GM10266 (cell line): ENCODE data around the gene CCDC85B.

Experiments
- DNase-seq: peaks from one replicate; pipeline ENCODE4 v3.0.0; 2012; ENCODE audit errors: extremely low spot score
- TF ChIP-seq, protein P1 (sequence below): IDR thresholded peaks from 2 replicates; pipeline ENCODE4 v1.5.1; 2012; ENCODE audit warnings: mild to moderate bottlenecking, low read depth; ENCODE audit not compliant: control insufficient read depth, insufficient read depth; ENCODE audit errors: missing control alignments

The CCDC85B gene

DNA sequence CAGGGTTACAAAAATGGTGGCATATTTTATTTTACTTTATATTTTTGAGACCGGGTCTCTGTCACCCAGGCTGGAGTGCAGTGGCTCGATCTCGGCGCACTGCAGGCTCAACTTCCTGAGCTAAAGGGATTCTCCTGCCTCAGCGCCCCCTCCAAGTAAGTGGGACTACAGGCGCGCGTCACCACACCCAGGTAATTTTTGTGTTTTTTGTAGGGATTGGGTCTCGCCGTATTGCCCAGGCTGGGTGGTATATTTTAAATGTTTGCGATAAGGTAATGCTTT lies 10.4 kb downstream of the CCDC85B start:
- TF ChIP-seq, protein P1, sequence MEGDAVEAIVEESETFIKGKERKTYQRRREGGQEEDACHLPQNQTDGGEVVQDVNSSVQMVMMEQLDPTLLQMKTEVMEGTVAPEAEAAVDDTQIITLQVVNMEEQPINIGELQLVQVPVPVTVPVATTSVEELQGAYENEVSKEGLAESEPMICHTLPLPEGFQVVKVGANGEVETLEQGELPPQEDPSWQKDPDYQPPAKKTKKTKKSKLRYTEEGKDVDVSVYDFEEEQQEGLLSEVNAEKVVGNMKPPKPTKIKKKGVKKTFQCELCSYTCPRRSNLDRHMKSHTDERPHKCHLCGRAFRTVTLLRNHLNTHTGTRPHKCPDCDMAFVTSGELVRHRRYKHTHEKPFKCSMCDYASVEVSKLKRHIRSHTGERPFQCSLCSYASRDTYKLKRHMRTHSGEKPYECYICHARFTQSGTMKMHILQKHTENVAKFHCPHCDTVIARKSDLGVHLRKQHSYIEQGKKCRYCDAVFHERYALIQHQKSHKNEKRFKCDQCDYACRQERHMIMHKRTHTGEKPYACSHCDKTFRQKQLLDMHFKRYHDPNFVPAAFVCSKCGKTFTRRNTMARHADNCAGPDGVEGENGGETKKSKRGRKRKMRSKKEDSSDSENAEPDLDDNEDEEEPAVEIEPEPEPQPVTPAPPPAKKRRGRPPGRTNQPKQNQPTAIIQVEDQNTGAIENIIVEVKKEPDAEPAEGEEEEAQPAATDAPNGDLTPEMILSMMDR: no peak

GRCh38 chr11:65903068-65903481 lies 12.6 kb downstream of the CCDC85B start:
- no peak for DNase-seq
- TF ChIP-seq, protein P1: no peak

More for the DNA sequence above, 10.4 kb downstream of the CCDC85B start:
- DNase-seq: no peak

DNA sequence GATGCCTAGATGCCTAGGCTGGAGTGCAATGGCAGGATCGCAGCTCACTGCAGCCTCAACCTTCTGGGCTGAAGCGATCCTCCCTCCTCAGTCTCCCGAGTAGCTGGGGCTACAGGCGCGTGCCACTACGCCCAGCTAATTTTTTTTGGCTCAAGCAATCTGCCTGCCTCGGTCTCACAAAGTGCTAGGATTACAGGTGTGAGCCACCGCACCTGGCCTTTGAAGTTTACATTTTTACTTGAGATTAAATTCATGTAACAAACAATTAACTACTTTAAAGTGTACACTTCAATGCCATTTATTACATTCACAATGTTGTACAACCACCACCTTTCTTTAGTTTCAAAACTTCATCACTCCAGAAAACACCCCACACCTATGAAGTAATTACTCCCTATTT lies 13.2 kb downstream of the CCDC85B start:
- TF ChIP-seq, protein P1: no peak
- no peak for DNase-seq

- DNase-seq: no peak
- TF ChIP-seq, protein P1: no peak
Measured at GRCh38 chr11:65906602-65907001, 16.1 kb downstream of the CCDC85B start.

GRCh38 chr11:65907878-65908277 lies 17.4 kb downstream of the CCDC85B start:
- TF ChIP-seq, protein P1: no peak
- no peak for DNase-seq

DNA sequence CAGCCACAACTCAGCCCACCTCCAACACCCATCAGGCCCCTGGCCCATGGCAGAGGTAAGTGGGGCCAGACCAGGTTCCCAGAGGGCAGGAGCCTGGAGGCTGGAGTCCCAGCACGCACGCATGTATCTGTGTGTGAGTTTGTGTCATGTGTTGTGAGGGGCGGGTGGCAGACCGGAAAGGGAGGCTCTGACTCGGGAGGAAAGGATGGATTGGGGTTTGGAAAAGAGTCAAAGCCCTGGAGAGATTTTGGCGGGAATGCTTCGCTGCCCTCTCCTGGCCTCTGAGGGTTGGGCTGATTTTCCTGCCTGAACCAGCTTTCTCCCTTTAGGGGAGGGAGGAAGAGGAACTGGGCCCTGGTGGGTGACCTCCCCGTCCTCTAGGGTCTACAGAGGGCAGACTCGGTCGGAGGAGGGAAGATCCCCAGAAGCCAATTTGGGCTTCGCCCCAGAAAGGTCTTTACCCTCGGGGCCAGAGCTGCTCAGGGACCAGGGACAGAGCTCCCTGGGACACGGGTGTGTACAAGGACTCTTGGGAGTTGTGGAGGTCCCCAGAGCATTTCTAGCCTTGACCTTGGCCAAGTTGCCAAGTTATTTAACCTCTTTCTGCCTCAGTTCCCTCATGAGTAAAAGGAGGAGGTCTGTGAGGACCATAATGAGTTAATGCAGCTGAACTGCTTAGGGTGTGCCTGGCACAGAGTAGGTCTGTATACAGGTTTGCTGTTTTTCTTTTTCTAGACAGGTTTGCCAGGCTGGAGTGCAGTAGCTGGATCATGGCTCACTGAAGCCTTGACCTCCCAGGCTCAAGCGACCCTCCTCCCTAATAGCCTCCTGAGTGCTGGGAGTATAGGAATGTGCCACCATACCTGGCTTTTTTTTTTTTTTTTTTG lies 21.5 kb downstream of the CCDC85B start:
- TF ChIP-seq, protein P1: no peak
- no peak for DNase-seq

DNA sequence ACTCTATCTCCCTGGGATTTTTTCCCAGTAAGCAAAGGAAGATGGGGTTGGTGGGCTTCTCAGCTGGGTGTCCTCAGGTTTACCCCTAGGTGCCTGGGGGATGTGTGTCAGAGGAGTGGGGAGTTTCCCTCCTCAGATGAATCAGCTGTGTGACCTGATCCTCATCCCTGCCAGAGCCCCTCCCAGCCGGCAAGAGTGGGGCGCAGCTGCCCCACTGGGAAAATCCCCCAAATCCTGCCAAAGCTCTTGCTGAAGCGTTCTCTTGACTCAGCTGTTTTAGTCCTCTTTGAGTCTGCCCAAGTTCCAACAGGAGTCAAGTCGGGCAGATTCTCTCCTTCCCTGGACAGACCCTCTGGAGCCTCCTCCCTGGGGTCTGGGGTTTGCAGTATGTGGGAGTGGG lies 22.4 kb downstream of the CCDC85B start:
- TF ChIP-seq, protein P1: no peak
- no peak for DNase-seq
